Neural cell (in vitro differentiated cells): Measurements from ENCODE around the gene PTPRG. TPM values are rescaled to one million over a fixed set of nuclear protein-coding genes. Genes with fewer than 3 reads are reported as not detected.

Experiments used
- H2AFZ ChIP-seq: fragments of 200-600, 300-800 bp; sonication (generic), shearing (Covaris generic); 2 replicates; pipeline ENCODE4 v1.6.0; 2014; ENCODE audit warnings: low read depth, mild to moderate bottlenecking, antibody characterized with exemption, low read length, moderate library complexity
- H3F3A ChIP-seq: fragments of 200-600 bp; shearing (Covaris generic); 2 replicates; pipeline ENCODE4 v1.6.1; 2016; ENCODE audit warnings: mild to moderate bottlenecking, moderate library complexity, mixed read lengths, antibody characterized with exemption, low read length; ENCODE audit not compliant: insufficient read depth, poor library complexity, severe bottlenecking
- H3K27ac ChIP-seq: fragments of 200-600, 300-800 bp; sonication (generic), shearing (Covaris generic); 2 replicates; pipeline ENCODE4 v1.5.1; 2014; ENCODE audit warnings: mild to moderate bottlenecking, low read length, moderate library complexity
- H3K27me3 ChIP-seq: fragments of 300-800, 200-600 bp; sonication (generic), shearing (Covaris generic); 2 replicates; pipeline ENCODE4 v1.6.0; 2014; ENCODE audit warnings: mild to moderate bottlenecking, low read depth, low read length, moderate library complexity; ENCODE audit not compliant: insufficient read depth
- H3K36me3 ChIP-seq: fragments of 300-800, 200-600 bp; sonication (generic), shearing (Covaris generic); 2 replicates; pipeline ENCODE4 v1.5.1; 2014; ENCODE audit warnings: mild to moderate bottlenecking, antibody characterized with exemption, low read length, moderate library complexity; ENCODE audit not compliant: insufficient read depth
- H3K4me2 ChIP-seq: fragments of 300-800, 200-600 bp; sonication (generic), shearing (Covaris generic); 2 replicates; pipeline ENCODE4 v1.6.0; 2014; ENCODE audit warnings: mild to moderate bottlenecking, low read length
- H3K4me3 ChIP-seq: fragments of 300-800, 200-600 bp; sonication (generic), shearing (Covaris generic); 2 replicates; pipeline ENCODE4 v1.5.1; 2014; ENCODE audit warnings: mild to moderate bottlenecking, low read length, moderate library complexity
- H3K79me2 ChIP-seq: fragments of 200-600 bp; shearing (Covaris generic); replicated peaks from 2 replicates; pipeline ENCODE4 v1.6.0; 2014; ENCODE audit warnings: mild to moderate bottlenecking, low read length, moderate library complexity; ENCODE audit not compliant: insufficient read depth
- H3K9ac ChIP-seq: fragments of 300-800, 200-600 bp; sonication (generic), shearing (Covaris generic); 2 replicates; pipeline ENCODE4 v1.6.1; 2016; ENCODE audit warnings: mild to moderate bottlenecking, low read length, mixed read lengths
- H3K9me2 ChIP-seq: fragments of 200-600 bp; shearing (Covaris generic); 2 replicates; pipeline ENCODE4 v1.6.1; 2016; ENCODE audit warnings: mild to moderate bottlenecking, low read length, mixed read lengths; ENCODE audit not compliant: insufficient read depth
- H3K9me3 ChIP-seq: fragments of 200-600, 300-800 bp; sonication (generic), shearing (Covaris generic); 2 replicates; pipeline ENCODE4 v1.6.1; 2016; ENCODE audit warnings: mild to moderate bottlenecking, mixed run types, low read length, moderate library complexity, mixed read lengths
- H4K20me1 ChIP-seq: fragments of 200-600 bp; shearing (Covaris generic); 2 replicates; pipeline ENCODE4 v1.6.1; 2016; ENCODE audit warnings: mild to moderate bottlenecking, mixed run types; ENCODE audit not compliant: insufficient read depth
- CTCF ChIP-seq: fragments of 450-650 bp; IDR thresholded peaks from 2 replicates; pipeline ENCODE4 v1.5.1; 2014; ENCODE audit warnings: antibody characterized with exemption, mild to moderate bottlenecking, moderate library complexity; ENCODE audit not compliant: poor library complexity, severe bottlenecking
- EP300 ChIP-seq: fragments of 450-650 bp; conservative IDR thresholded peaks from 2 replicates; pipeline ENCODE4 v1.6.1; 2014; ENCODE audit warnings: antibody characterized with exemption, mild to moderate bottlenecking, moderate library complexity; ENCODE audit not compliant: poor library complexity, severe bottlenecking
- EZH2 ChIP-seq: fragments of 200-600, 300-800 bp; shearing (Covaris generic), sonication (generic); IDR thresholded peaks from 2 replicates; pipeline ENCODE4 v1.6.1; 2014; ENCODE audit warnings: antibody characterized with exemption, low read length, borderline replicate concordance, mild to moderate bottlenecking; ENCODE audit not compliant: insufficient read depth, poor library complexity, severe bottlenecking
- MXI1 ChIP-seq: fragments of 450-650 bp; conservative IDR thresholded peaks from 2 replicates; pipeline ENCODE4 v1.6.1; 2014; ENCODE audit warnings: antibody characterized with exemption, mild to moderate bottlenecking; ENCODE audit not compliant: poor library complexity, severe bottlenecking
- POLR2AphosphoS5 ChIP-seq: IDR thresholded peaks from 2 replicates; pipeline ENCODE4 v1.6.1; 2012
- RAD21 ChIP-seq: fragments of 450-650 bp; conservative IDR thresholded peaks from 2 replicates; pipeline ENCODE4 v1.6.1; 2014; ENCODE audit warnings: antibody characterized with exemption, mild to moderate bottlenecking, moderate library complexity
- REST ChIP-seq: IDR thresholded peaks from 2 replicates; pipeline ENCODE4 v1.6.1; 2012; ENCODE audit warnings: borderline replicate concordance
- SMC3 ChIP-seq: fragments of 450-650 bp; conservative IDR thresholded peaks from 2 replicates; pipeline ENCODE4 v1.6.1; 2014; ENCODE audit warnings: antibody characterized with exemption, mild to moderate bottlenecking, moderate library complexity; ENCODE audit not compliant: poor library complexity
- TAF1 ChIP-seq: IDR thresholded peaks from 2 replicates; pipeline ENCODE4 v1.6.1; 2012; ENCODE audit warnings: low read depth
- polyA plus RNA-seq: library from polyadenylated mRNA; depleted of rRNA; stranded (reverse); fragments of >200 nt; gene quantifications from 2 replicates; pipeline ENCODE4 v1.2.3, GENCODE V29; 2014

Gene PTPRG
- polyA plus RNA-seq, 1 donor from 2014 or later = 33.1 TPM

GRCh38 chr3:61569856-61570580, 8.6 kb downstream of the PTPRG start:
- Histone ChIP-seq H3K9me3 (no peaks in the 10 kb centered on the region), H3K27ac (no peak overlapping the region), H3K79me2 (peaks cover 48% of the 10 kb centered on the region)

GRCh38 chr3:61570813-61571212, 9.4 kb downstream of the PTPRG start:
- no peak overlapping the region for H2AFZ ChIP-seq
- H3K9me2 ChIP-seq = no peaks in the 10 kb centered on the region
- H4K20me1 ChIP-seq = no peaks in the 10 kb centered on the region
- H3K4me3 ChIP-seq = no peak overlapping the region
- no peak overlapping the region for H3K9ac ChIP-seq
- H3F3A ChIP-seq = no peaks in the 10 kb centered on the region
- no peaks in the 10 kb centered on the region for H3K36me3 ChIP-seq
- no peak overlapping the region for H3K4me2 ChIP-seq
- no peaks in the 10 kb centered on the region for H3K9me3 ChIP-seq
- peaks cover 40% of the 10 kb centered on the region for H3K79me2 ChIP-seq
- H3K27ac ChIP-seq = no peak overlapping the region
- H3K27me3 ChIP-seq = no peaks in the 10 kb centered on the region
- TF ChIP-seq EP300 = no peak
- no peak for TF ChIP-seq TAF1
- TF ChIP-seq CTCF = no peak
- TF ChIP-seq EZH2 = no peak
- TF ChIP-seq MXI1 = no peak
- TF ChIP-seq SMC3 = no peak

More at GRCh38 chr3:61569856-61570580, 8.6 kb downstream of the PTPRG start:
- Histone ChIP-seq H3K9me2 (no peaks in the 10 kb centered on the region), H3K4me3 (no peak overlapping the region), H3F3A (no peaks in the 10 kb centered on the region), H3K27me3 (no peaks in the 10 kb centered on the region), H4K20me1 (no peaks in the 10 kb centered on the region), H3K9ac (no peak overlapping the region), H3K36me3 (no peaks in the 10 kb centered on the region), H2AFZ (no peak overlapping the region), H3K4me2 (no peak overlapping the region)
- TF ChIP-seq REST (no peak), RAD21 (no peak), EP300 (no peak), CTCF (no peak), EZH2 (no peak), MXI1 (no peak), TAF1 (no peak), SMC3 (no peak), POLR2AphosphoS5 (no peak)
